Transverse colon (tissue), 4 donors: ENCODE results near the gene P3H4.

ENCODE experiments used
- CTCF ChIP-seq, 5 experiments: fragments of 200-600 bp in 3 of 5; fragments of 450-650 bp in 2 of 5; sonication (generic) in 3 of 5; IDR thresholded peaks; 1 replicate in 2 of 5; 2 replicates in 3 of 5; pipeline ENCODE4 v1.5.1; 2016 to 2017; ENCODE audit warnings: antibody characterized with exemption in 5 of 5, inconsistent platforms in 3 of 5, mild to moderate bottlenecking in 2 of 5, moderate library complexity in 1 of 5
- EP300 ChIP-seq: sonication (generic); formaldehyde crosslinking; IDR thresholded peaks from one replicate; pipeline ENCODE4 v1.6.1; 2017; ENCODE audit warnings: antibody characterized with exemption, low read depth
- POLR2A ChIP-seq: fragments of 450-650 bp; IDR thresholded peaks from one replicate; pipeline ENCODE4 v1.6.1; 2016; ENCODE audit warnings: antibody characterized with exemption, mild to moderate bottlenecking, moderate library complexity
- POLR2AphosphoS5 ChIP-seq, 3 donors: sonication (generic); formaldehyde crosslinking; IDR thresholded peaks; one replicate each; pipeline ENCODE4 v1.6.1; 2016; ENCODE audit warnings: antibody characterized with exemption in 3 of 3

GRCh38 chr17:41825175-41825845 lies 13.6 kb upstream of the P3H4 start:
- TF ChIP-seq POLR2A = no peak
- TF ChIP-seq EP300 = no peak
- TF ChIP-seq CTCF (IDR thresholded peaks at IDR 0.05) = no peak
- no peak for TF ChIP-seq POLR2AphosphoS5 (IDR thresholded peaks at IDR 0.05)
